Astrocyte (in vitro differentiated cells and primary cell): ENCODE results near the gene FYN. TPM values are rescaled to one million over a fixed set of nuclear protein-coding genes. Genes with fewer than 3 reads are reported as not detected.

Experiments used
- DNase-seq: peaks from one replicate; pipeline ENCODE4 v3.0.0-alpha.2; 2010; ENCODE audit warnings: low read depth
- FAIRE-seq: peaks from 2 replicates; lab custom pipeline; 2011; peaks lifted over from hg19 to GRCh38; lab: Jason Lieb, UNC
- H2AFZ ChIP-seq: 2 replicates; pipeline ENCODE4 v1.6.0; 2012; ENCODE audit warnings: low read depth, low read length, inconsistent platforms
- H3K27ac ChIP-seq: 2 replicates; pipeline ENCODE4 v1.5.1; 2011; ENCODE audit warnings: low read depth, low read length, inconsistent platforms
- H3K27me3 ChIP-seq: 2 replicates; pipeline ENCODE4 v1.6.0; 2011; ENCODE audit warnings: low read length, inconsistent platforms; ENCODE audit not compliant: insufficient read depth
- H3K36me3 ChIP-seq: 2 replicates; pipeline ENCODE4 v1.5.1; 2011; ENCODE audit warnings: low read length, inconsistent platforms; ENCODE audit not compliant: insufficient read depth
- H3K4me1 ChIP-seq: 2 replicates; pipeline ENCODE4 v1.5.1; 2011; ENCODE audit warnings: low read length, inconsistent platforms; ENCODE audit not compliant: insufficient read depth
- H3K4me2 ChIP-seq: 2 replicates; pipeline ENCODE4 v1.6.0; 2012; ENCODE audit warnings: low read length, inconsistent platforms
- H3K4me3 ChIP-seq: 2 replicates; pipeline ENCODE4 v1.5.1; 2011; ENCODE audit warnings: low read depth, mild to moderate bottlenecking, low read length, inconsistent platforms; ENCODE audit not compliant: insufficient read depth
- H3K79me2 ChIP-seq: 2 replicates; pipeline ENCODE4 v1.6.0; 2012; ENCODE audit warnings: mild to moderate bottlenecking, low read length, inconsistent platforms; ENCODE audit not compliant: insufficient read depth
- H3K9ac ChIP-seq: 2 replicates; pipeline ENCODE4 v1.6.0; 2012; ENCODE audit warnings: mild to moderate bottlenecking, low read length, inconsistent platforms
- H3K9me3 ChIP-seq: 2 replicates; pipeline ENCODE4 v1.5.1; 2012; ENCODE audit warnings: low read depth, mild to moderate bottlenecking, low read length, inconsistent platforms; ENCODE audit not compliant: insufficient read depth
- H4K20me1 ChIP-seq: 2 replicates; pipeline ENCODE4 v1.6.0; 2012; ENCODE audit warnings: low read length, inconsistent platforms; ENCODE audit not compliant: insufficient read depth
- H3K27ac Mint-ChIP-seq: one replicate; pipeline ENCODE4 v1.8.0; 2021; ENCODE audit warnings: mild to moderate bottlenecking, mixed read lengths; ENCODE audit not compliant: unreplicated experiment
- H3K27me3 Mint-ChIP-seq: one replicate; pipeline ENCODE4 v1.8.0; 2021; ENCODE audit warnings: low read depth, mixed read lengths; ENCODE audit not compliant: unreplicated experiment
- H3K36me3 Mint-ChIP-seq: one replicate; pipeline ENCODE4 v1.8.0; 2021; ENCODE audit warnings: low read depth, mixed read lengths; ENCODE audit not compliant: unreplicated experiment
- H3K4me1 Mint-ChIP-seq: one replicate; pipeline ENCODE4 v1.8.0; 2021; ENCODE audit warnings: low read depth, mixed read lengths; ENCODE audit not compliant: unreplicated experiment
- H3K4me3 Mint-ChIP-seq: one replicate; pipeline ENCODE4 v1.8.0; 2021; ENCODE audit warnings: mild to moderate bottlenecking, moderate library complexity, mixed read lengths; ENCODE audit not compliant: unreplicated experiment
- H3K9me3 Mint-ChIP-seq: one replicate; pipeline ENCODE4 v1.8.0; 2021; ENCODE audit warnings: mild to moderate bottlenecking, mixed read lengths; ENCODE audit not compliant: unreplicated experiment
- CTCF ChIP-seq: IDR thresholded peaks from 2 replicates; pipeline ENCODE4 v1.5.1; 2011; ENCODE audit warnings: low read depth, mild to moderate bottlenecking, inconsistent platforms, low read length, moderate library complexity; ENCODE audit not compliant: insufficient read depth
- EZH2 ChIP-seq: IDR thresholded peaks from 2 replicates; pipeline ENCODE4 v1.6.1; 2012; ENCODE audit warnings: mild to moderate bottlenecking, low read length, inconsistent platforms; ENCODE audit not compliant: insufficient read depth
- total RNA-seq: library from RNA; stranded (reverse); gene quantifications from 2 replicates; pipeline ENCODE4 v1.2.1, GENCODE V29; 2021

FYN gene
- total RNA-seq, 1 donor from 2014 or later: 167 TPM

DNA sequence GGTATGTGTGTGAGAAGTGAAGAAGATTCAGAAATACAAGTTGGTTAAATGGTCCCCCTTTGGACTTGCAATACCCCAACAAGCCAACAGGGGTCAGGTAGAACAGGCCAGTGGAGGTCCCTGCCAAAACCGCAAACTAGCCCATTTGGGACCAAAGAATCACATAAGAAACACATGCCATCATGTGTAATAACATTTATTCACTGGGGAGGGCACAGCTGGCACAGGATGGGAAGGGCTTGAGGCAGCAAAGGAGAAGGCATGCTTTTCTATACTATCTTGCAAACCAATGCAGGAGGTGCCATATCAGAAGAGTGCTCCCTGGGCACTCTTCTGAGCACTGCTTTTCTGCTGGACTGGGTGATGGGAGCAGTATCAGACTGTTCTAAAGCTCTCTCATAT lies 151.5 kb downstream of the FYN start:
- H3K4me3 ChIP-seq: no peak overlapping the region
- H3K27ac ChIP-seq: no peak overlapping the region
- Mint-ChIP-seq H3K4me3 (no peak overlapping the region), H3K9me3 (no peaks in the 10 kb centered on the region), H3K27ac (no peak overlapping the region), H3K27me3 (no peaks in the 10 kb centered on the region), H3K4me1 (peaks cover 12% of the 10 kb centered on the region), H3K36me3 (peaks cover 32% of the 10 kb centered on the region)
- FAIRE-seq (no peak), DNase-seq (no peak)
- no peak overlapping the region for H3K4me2 ChIP-seq
- H3K27me3 ChIP-seq: no peaks in the 10 kb centered on the region
- peaks cover 22% of the 10 kb centered on the region for H3K79me2 ChIP-seq
- TF ChIP-seq CTCF: peak; percentile 51
- no peak for TF ChIP-seq EZH2
- no peak overlapping the region for H3K9ac ChIP-seq
- no peaks in the 10 kb centered on the region for H3K9me3 ChIP-seq
- peaks cover 10% of the 10 kb centered on the region for H3K36me3 ChIP-seq
- H4K20me1 ChIP-seq: peaks cover 10% of the 10 kb centered on the region
- peaks cover 22% of the 10 kb centered on the region for H3K4me1 ChIP-seq
- no peak overlapping the region for H2AFZ ChIP-seq

GRCh38 chr6:111720931-111721496 lies 152.2 kb downstream of the FYN start:
- no peak for DNase-seq
- H3K27ac ChIP-seq: no peak overlapping the region
- peaks cover 18% of the 10 kb centered on the region for H3K79me2 ChIP-seq
- peaks cover 16% of the 10 kb centered on the region for H3K4me1 ChIP-seq
- H3K27me3 ChIP-seq: no peaks in the 10 kb centered on the region
- Mint-ChIP-seq H3K9me3 (no peaks in the 10 kb centered on the region), H3K36me3 (peaks cover 32% of the 10 kb centered on the region), H3K27ac (no peak overlapping the region), H3K4me3 (no peak overlapping the region), H3K27me3 (no peaks in the 10 kb centered on the region), H3K4me1 (peaks cover 12% of the 10 kb centered on the region)
- TF ChIP-seq EZH2 (no peak), CTCF (no peak)
- no peak overlapping the region for H3K9ac ChIP-seq
- H3K36me3 ChIP-seq: peaks cover 10% of the 10 kb centered on the region
- no peak overlapping the region for H3K4me2 ChIP-seq
- H3K9me3 ChIP-seq: no peaks in the 10 kb centered on the region
- no peak for FAIRE-seq
- peaks cover 10% of the 10 kb centered on the region for H4K20me1 ChIP-seq
- H2AFZ ChIP-seq: no peak overlapping the region
- H3K4me3 ChIP-seq: no peak overlapping the region

DNA sequence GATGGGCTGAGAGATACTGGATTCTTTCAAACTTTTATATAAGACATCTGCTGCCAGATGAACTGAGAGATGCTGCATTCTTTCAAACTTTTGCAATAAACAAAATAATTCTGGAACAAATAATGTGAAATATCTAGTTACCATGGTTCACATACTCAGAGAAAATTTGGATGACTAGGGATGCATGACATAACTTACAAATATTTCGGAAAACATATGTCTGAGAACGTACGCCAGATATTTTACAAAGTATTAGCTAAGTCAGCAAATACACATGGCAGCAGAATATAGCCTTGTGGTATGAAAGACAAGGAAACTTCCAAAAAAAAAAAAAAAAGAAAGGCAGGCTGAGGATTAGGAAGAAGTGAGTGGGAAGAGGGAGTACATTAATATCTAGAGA lies 154.3 kb downstream of the FYN start:
- H2AFZ ChIP-seq: no peak overlapping the region
- H3K27me3 ChIP-seq: no peaks in the 10 kb centered on the region
- Mint-ChIP-seq H3K27me3 (no peaks in the 10 kb centered on the region), H3K27ac (no peak overlapping the region), H3K9me3 (no peaks in the 10 kb centered on the region), H3K4me3 (no peak overlapping the region), H3K4me1 (peaks cover 10% of the 10 kb centered on the region), H3K36me3 (peaks cover 28% of the 10 kb centered on the region)
- H4K20me1 ChIP-seq: peaks cover 6% of the 10 kb centered on the region
- peaks cover 12% of the 10 kb centered on the region for H3K36me3 ChIP-seq
- peaks cover 16% of the 10 kb centered on the region for H3K4me1 ChIP-seq
- peaks cover 14% of the 10 kb centered on the region for H3K79me2 ChIP-seq
- DNase-seq (no peak), FAIRE-seq (no peak)
- no peak overlapping the region for H3K27ac ChIP-seq
- H3K9me3 ChIP-seq: no peaks in the 10 kb centered on the region
- H3K4me2 ChIP-seq: no peak overlapping the region
- no peak for TF ChIP-seq EZH2
- no peak for TF ChIP-seq CTCF
- no peak overlapping the region for H3K4me3 ChIP-seq
- no peak overlapping the region for H3K9ac ChIP-seq
